Thymus (tissue), 11 donors: ENCODE results near the gene TBL1Y. TPM values are rescaled to one million over a fixed set of nuclear protein-coding genes. Genes with fewer than 3 reads are reported as not detected.

Experiments used
- DNase-seq, 9 donors: peaks; one replicate each; pipeline ENCODE4 v3.0.0-alpha.2; 2013; ENCODE audit warnings: low spot score in 9 of 9, low read depth in 6 of 9, missing footprints in 1 of 9
- H3K27ac ChIP-seq, 2 donors: one replicate each; pipeline ENCODE4 v1.5.1; 2013; ENCODE audit warnings: control low read depth in 1 of 2, low read depth in 1 of 2, low read length in 1 of 2, mild to moderate bottlenecking in 1 of 2, moderate library complexity in 1 of 2
- H3K27me3 ChIP-seq, 2 donors: one replicate each; pipeline ENCODE4 v1.5.1; 2013; ENCODE audit warnings: low read length in 1 of 2; ENCODE audit not compliant: control insufficient read depth in 2 of 2, insufficient read depth in 1 of 2
- H3K36me3 ChIP-seq, 2 donors: one replicate each; pipeline ENCODE4 v1.5.1; 2013; ENCODE audit warnings: low read length in 1 of 2, mild to moderate bottlenecking in 1 of 2, moderate library complexity in 1 of 2; ENCODE audit not compliant: control insufficient read depth in 2 of 2, insufficient read depth in 2 of 2
- H3K4me1 ChIP-seq, 2 donors: one replicate each; pipeline ENCODE4 v1.5.1; 2013; ENCODE audit warnings: low read length in 2 of 2; ENCODE audit not compliant: control insufficient read depth in 2 of 2, insufficient read depth in 2 of 2
- H3K4me3 ChIP-seq, 2 donors: one replicate each; pipeline ENCODE4 v1.5.1; 2013; ENCODE audit warnings: low read length in 2 of 2, control low read depth in 1 of 2, mild to moderate bottlenecking in 1 of 2
- H3K9me3 ChIP-seq, 2 donors: one replicate each; pipeline ENCODE4 v1.5.1; 2013; ENCODE audit warnings: low read length in 1 of 2, mild to moderate bottlenecking in 1 of 2; ENCODE audit not compliant: control insufficient read depth in 2 of 2, insufficient read depth in 1 of 2
- WGBS: extraction: QIAGEN DNeasy Blood & Tissue Kit; methylation state at CpG from one replicate; pipeline ENCODE4 v1.1.7; 2013; 5-methylcytosine and 5-hydroxymethylcytosine counted together
- polyA plus RNA-seq: library from polyadenylated mRNA; stranded (reverse); fragments of 200-250 nt; gene quantifications from one replicate; pipeline ENCODE4 v1.2.3, GENCODE V29; 2013
- total RNA-seq: library from RNA; stranded (reverse); fragments of 120-200 nt; gene quantifications from one replicate; pipeline ENCODE4 v1.2.4, GENCODE V29; 2013
- donor health status: healthy.

Gene TBL1Y
- total and polyA plus RNA-seq, 2 donors = 0.11 TPM; not detected in 1

DNA sequence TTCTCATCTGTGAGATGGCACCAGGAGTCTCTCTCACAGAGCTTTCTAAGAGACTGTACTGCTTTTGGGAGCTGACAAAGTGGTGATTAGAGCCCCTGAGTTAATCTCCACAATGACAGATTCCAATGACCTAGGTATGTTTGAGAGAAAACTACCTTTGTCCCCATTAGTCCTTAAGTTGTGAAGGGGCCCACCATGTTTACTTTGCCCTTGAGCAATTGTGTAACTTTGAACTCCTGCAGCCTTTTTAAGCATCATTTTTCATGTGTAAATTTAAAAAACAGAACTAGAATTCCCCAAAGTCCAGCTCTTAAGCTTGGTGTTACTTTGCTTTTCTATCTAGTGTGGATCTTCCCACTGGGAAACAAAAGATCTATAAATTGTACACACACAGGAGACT is 2.9 kb downstream of the TBL1Y start:
- no peaks in the 10 kb centered on the region for H3K9me3 ChIP-seq
- DNase-seq = no peak

DNA sequence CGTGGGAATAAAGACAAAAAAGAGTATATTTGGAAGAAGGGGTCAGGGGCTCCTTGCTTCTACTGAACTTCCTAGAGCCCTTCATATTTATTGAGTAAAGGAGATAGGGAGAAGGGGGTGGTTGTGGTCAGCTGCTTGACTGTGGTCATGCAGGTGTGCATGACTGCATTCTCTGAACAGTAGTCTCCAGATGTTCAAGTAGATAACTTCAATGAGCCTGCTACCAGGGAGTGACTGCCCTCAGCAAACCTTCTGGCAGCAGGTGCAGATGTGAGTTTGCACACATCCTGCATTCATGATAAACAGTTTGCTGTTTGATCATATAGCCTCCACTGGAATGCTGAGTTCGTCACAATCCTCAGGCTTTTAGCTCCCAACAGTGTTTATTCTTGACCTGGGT is 10.6 kb downstream of the TBL1Y start:
- no peak overlapping the region for H3K4me3 ChIP-seq
- no peaks in the 10 kb centered on the region for H3K36me3 ChIP-seq
- no peak for DNase-seq
- 74% methylated on average over 2 of the region's 2 CpGs for WGBS
- no peak overlapping the region for H3K27ac ChIP-seq
- no peaks in the 10 kb centered on the region for H3K9me3 ChIP-seq
- H3K27me3 ChIP-seq = no peaks in the 10 kb centered on the region
- H3K4me1 ChIP-seq = no peaks in the 10 kb centered on the region

More for the DNA sequence above, 2.9 kb downstream of the TBL1Y start:
- H3K4me3 ChIP-seq = no peak overlapping the region
- H3K27ac ChIP-seq = no peak overlapping the region
- no peaks in the 10 kb centered on the region for H3K36me3 ChIP-seq
- H3K27me3 ChIP-seq = peaks cover 0 to 10% of the 10 kb centered on the region in 2 donors
- H3K4me1 ChIP-seq = no peaks in the 10 kb centered on the region

DNA sequence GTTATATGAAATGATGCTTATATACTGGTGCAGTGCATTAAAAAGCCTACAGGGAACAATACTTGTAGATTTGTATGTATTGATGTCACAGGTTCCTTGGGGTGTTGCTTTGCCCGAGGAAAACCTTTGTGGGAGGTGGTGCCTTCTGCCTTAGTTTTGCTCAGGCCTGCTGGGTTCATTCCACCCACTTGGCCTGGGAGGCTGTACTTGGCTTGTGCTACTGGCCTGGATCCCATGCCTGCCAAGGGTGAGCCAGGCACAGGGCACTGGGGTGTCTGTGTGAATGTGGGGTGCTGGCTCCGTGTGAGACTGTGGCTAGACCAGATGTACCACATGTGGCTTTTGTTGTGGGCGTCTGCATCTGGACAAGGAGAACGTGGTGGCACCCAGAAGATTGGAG is 17.8 kb downstream of the TBL1Y start:
- 79% methylated on average over 4 of the region's 4 CpGs for whole genome bisulfite sequencing
- DNase-seq = no peak
- no peak overlapping the region for H3K4me3 ChIP-seq
- no peaks in the 10 kb centered on the region for H3K9me3 ChIP-seq
- no peaks in the 10 kb centered on the region for H3K36me3 ChIP-seq
- no peak overlapping the region for H3K27ac ChIP-seq
- no peaks in the 10 kb centered on the region for H3K27me3 ChIP-seq
- no peaks in the 10 kb centered on the region for H3K4me1 ChIP-seq

DNA sequence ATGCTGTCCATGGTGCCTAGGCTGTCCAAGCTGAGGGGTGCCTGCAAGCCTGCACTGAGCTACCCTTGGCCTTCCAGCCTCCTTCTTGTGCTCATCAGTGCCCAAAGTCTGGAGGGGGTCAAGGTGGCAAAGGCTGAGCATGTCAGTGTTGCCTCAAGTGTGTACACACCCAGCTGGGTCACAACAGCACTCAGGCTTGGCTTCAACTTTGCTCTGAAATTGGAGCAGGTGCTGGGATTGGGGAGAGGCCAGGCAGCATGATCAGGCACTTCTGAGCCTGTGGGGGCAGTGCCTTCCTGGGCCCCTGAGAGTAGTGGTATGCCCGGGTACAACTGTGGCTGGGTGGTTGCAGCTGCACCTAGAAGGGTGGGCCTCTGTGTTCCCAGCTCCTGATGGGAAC is 18.7 kb downstream of the TBL1Y start:
- no peak overlapping the region for H3K4me3 ChIP-seq

DNA sequence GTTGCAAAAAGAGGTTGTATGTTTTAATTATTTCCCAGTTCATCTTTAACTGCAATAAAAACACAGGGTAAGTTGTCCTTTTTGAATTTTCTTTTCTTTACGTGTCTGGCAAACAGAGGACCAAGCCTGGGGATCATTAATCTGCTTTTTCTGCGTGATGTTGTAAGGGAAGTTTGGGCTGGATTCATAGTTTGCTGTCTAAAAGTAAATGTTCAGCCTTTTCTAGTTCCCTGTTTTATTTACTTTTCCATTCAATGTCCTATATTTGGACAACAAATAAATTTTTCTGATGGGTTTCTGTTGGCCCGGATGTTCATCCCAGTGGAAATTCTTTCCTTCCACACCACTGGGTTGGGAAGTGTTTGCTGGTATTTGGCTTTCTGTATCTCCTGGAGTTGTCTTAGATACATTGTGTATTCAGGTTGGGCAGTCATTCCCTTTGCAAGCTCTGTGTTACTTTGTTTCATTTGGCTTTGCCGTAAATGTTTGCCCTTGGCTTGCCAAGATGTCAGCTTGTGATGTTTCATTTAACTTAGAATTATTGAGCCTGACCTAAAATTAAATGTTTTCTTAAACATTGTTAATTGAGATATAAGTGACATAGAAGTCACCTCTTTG is 21.4 kb downstream of the TBL1Y start:
- Histone ChIP-seq H3K36me3 (no peaks in the 10 kb centered on the region), H3K4me1 (no peaks in the 10 kb centered on the region), H3K27ac (no peak overlapping the region), H3K4me3 (no peak overlapping the region), H3K27me3 (no peaks in the 10 kb centered on the region), H3K9me3 (no peaks in the 10 kb centered on the region)
- 95% methylated on average over 4 of the region's 4 CpGs for WGBS
- no peak for DNase-seq

More for the DNA sequence above, 18.7 kb downstream of the TBL1Y start:
- H3K27ac ChIP-seq = no peak overlapping the region
- no peaks in the 10 kb centered on the region for H3K9me3 ChIP-seq
- no peak for DNase-seq
- H3K36me3 ChIP-seq = no peaks in the 10 kb centered on the region
- 81% methylated on average over 1 of the region's 1 CpG for WGBS
- no peaks in the 10 kb centered on the region for H3K4me1 ChIP-seq
- no peaks in the 10 kb centered on the region for H3K27me3 ChIP-seq

DNA sequence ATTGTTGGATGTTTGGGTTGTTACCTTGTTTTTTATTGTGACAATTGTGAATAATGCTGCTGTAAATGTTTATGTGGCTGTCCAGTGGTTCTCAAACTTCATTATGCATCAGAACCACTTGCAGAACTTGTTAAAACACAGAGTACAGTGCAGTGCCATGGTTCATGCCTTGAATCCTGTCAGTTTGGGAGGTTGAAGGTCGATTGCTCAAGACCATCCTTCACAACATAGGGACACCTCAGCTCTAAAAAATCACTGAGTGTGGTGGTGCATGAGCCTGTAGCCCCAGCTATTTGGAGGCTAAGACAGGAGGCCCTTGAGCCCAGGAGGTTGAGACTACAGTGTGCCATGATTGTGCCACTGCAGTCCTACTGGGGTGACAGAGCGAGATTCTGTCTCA is 25.0 kb downstream of the TBL1Y start:
- H3K27ac ChIP-seq = no peak overlapping the region
- H3K36me3 ChIP-seq = no peaks in the 10 kb centered on the region
- no peaks in the 10 kb centered on the region for H3K4me1 ChIP-seq
- no peak overlapping the region for H3K4me3 ChIP-seq
- WGBS = 83% methylated on average over 2 of the region's 2 CpGs
- no peaks in the 10 kb centered on the region for H3K9me3 ChIP-seq
- no peak for DNase-seq
- no peaks in the 10 kb centered on the region for H3K27me3 ChIP-seq

DNA sequence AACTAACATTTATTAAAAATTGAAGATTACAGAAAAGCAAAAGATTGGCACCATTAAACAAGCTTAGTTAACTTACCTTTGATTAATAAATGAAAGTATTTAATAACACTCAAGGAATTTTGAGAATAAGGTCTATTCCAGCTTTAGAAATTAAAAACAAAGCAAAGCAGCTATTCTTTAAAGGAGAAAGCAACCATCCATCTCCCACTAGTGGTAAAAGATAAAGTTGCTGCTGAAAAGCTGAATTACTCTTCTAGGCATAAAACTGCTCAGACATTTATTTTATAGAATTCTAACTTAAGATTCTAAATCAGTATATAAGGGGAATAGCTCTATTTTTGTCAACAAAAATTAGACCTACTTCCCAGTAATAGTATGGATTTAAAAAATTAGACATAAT is 37.2 kb downstream of the TBL1Y start:
- H3K9me3 ChIP-seq = no peaks in the 10 kb centered on the region
- DNase-seq = no peak
- H3K4me1 ChIP-seq = no peaks in the 10 kb centered on the region
- H3K27me3 ChIP-seq = no peaks in the 10 kb centered on the region
- H3K36me3 ChIP-seq = no peaks in the 10 kb centered on the region
- H3K27ac ChIP-seq = no peak overlapping the region
- H3K4me3 ChIP-seq = no peak overlapping the region

DNA sequence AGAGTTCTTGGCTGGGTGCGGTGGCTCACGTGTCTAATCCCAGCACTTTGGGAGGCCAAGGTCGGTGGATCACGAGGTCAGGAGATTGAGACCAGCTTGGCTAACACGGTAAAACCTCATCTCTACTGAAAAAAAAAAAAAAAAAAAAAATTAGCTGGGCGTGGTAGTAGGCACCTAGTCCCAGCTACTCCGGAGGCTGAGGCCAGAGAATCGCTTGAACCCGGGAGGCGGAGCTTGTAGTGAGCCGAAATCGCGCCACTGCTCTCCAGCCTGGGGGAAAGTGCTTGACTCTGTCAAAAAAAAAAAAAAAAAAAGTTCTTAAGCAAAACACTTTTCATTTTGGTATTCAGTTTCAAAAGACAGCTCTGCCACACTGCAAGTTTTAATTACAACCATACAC is 37.9 kb downstream of the TBL1Y start:
- Histone ChIP-seq H3K27me3 (no peaks in the 10 kb centered on the region), H3K36me3 (no peaks in the 10 kb centered on the region), H3K4me3 (no peak overlapping the region), H3K9me3 (no peaks in the 10 kb centered on the region), H3K27ac (no peak overlapping the region), H3K4me1 (no peaks in the 10 kb centered on the region)
- no peak for DNase-seq
- 90% methylated on average over 13 of the region's 13 CpGs for WGBS

DNA sequence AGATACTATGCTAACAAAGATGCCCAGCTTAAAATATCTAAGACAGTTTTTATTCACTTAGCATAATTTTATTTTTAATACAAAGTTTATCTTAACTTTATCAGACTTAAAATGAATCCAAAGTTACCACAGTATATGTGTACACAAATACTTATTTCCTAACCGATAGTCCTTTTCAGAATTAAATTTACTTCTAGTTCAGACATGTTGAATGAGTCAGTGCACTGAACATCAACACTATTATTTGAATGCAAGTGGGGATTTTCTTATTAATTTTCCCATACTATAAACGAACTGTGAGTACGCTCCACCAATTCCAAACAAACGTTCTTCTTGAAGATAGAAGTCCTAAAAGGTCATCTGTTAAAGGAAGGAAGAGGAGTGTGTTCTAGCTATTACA is 39.5 kb downstream of the TBL1Y start:
- H3K4me3 ChIP-seq = no peak overlapping the region
- H3K4me1 ChIP-seq = no peaks in the 10 kb centered on the region
- H3K9me3 ChIP-seq = no peaks in the 10 kb centered on the region
- WGBS = 87% methylated on average over 4 of the region's 4 CpGs
- DNase-seq = no peak
- H3K27ac ChIP-seq = no peak overlapping the region
- no peaks in the 10 kb centered on the region for H3K36me3 ChIP-seq
- no peaks in the 10 kb centered on the region for H3K27me3 ChIP-seq

DNA sequence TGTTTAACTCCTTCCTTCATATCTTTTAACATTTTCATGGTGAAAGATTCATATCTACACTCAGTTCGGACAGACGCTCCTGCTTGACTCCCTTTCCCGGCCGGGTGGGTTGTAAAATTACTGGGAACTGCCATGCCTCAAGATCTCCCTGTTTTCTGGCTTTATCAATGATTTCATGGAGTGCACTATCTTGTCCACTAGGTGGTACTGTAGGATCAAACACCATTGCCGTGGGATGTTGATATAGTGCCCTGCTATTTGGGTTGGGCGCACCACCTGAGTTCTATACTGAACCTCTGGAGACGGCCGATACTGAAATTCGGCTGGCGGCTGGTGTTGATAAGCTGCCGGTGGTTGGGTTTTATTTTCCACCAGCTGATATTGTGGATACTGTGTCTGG is 54.2 kb downstream of the TBL1Y start:
- no peaks in the 10 kb centered on the region for H3K9me3 ChIP-seq
- H3K27me3 ChIP-seq = no peaks in the 10 kb centered on the region
- H3K4me3 ChIP-seq = no peak overlapping the region
- peak in 3 of 9 donors; percentile 1 to 14 (median 2) for DNase-seq
- WGBS = 5% methylated on average over 11 of the region's 11 CpGs
- H3K4me1 ChIP-seq = no peaks in the 10 kb centered on the region
- H3K27ac ChIP-seq = no peak overlapping the region
- no peaks in the 10 kb centered on the region for H3K36me3 ChIP-seq
